ENCODE data around the gene MCF2L.
"Not testable (repeated sequence)": the region's sequence is repeated elsewhere in the genome, so short reads cannot be mapped to it uniquely, and the experiment has no call there.

The MCF2L gene

DNA sequence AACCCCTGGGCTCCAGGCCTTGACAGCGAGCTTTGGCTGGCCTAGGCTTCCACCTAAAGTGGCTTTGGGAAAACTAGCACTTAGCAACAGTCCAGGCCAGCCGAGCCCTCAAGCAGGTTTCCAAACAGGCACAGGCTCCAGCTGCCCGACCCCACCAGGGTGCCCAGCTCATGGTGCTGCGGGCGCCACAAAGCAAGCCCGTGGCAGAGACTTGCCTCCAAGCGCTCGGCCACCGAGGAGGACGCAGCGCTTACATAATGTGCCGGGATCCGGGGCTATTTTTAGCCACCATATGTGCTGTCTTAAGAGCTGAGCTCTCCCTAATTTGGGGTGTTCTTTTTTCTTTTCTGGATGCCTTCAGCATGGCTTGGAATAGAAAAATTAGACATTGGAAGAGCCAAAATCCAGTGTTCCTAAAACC is 80.5 kb downstream of the MCF2L start:
- no peak for DNase-seq (ENCODE audit: low read depth in 2 of 2)

DNA sequence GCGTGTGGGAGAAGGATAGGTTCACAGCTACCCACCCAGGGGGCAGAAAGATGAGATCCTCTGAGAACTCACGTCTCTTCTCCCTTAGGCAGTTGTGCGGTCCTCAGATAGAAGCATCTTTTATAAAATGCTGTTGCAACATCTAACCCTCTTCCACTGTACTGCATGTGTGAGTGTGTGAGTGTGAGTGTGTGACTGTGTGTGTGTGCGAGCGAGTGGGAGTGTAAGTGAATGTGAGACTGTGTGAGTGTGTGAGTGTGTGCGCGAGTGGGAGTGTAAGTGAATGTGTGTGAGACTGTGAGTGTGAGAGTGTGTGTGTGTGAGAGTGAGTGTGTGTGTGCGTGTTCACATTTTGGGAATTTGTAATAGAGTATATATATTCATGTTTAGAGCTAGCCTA is 81.0 kb downstream of the MCF2L start:
- DNase-seq (ENCODE audit: low read depth in 2 of 2): no peak

DNA sequence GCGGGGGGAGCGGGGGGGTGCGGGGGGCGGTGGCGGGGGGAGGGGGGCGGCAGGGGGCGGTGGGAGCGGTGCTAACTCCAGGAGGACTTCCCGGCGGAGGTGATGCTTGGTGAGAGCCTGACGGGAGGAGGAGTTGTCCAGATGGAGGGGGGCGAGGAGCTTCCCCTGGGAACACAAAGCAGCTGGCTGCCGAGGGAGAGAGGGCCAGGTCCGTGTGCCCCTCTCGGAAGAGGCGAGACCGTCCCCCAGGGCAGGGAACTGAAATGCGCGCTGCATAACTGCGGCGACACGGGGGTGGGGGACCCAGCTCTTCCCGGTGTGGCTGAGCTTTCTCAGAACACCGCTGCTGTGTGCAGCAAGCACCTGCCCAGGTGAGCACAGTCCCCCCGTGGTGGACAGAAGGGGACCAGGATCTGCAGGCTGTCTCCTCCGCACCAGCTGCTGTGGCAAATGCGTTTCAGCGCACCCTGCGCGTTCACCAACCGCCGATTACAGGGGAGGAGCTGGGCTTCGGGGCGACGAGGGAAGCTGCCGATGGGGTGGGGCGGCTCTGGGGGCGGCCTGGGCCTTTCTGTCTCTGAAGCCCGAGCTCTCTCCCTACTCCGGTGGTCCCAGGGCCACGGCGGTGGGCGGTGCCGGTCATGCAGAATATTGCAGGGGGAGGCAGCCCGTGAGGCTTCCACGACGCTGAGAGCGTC is 81.9 kb downstream of the MCF2L start:
- no peak for DNase-seq (ENCODE audit: low read depth in 2 of 2)

DNA sequence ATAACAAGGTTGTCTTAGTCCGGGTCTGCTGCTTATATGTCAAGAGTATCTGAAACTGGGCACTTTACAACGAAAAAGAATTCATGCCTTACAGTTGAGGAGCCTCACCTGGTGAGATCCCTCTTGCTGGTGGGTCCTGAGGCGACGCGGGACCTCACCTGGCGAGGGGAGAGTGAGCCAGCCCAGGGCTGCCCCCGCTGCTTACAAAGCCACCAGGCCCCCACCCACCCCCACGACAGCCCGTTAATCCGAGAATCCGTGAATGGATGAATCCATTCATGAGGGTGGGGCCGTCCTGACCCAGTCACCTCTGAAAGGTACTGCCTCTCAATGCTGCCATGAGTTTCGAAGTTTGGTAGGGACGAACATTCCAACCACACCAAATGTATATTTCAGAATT is 82.6 kb downstream of the MCF2L start:
- no peak for DNase-seq (ENCODE audit: low read depth in 2 of 2)

DNA sequence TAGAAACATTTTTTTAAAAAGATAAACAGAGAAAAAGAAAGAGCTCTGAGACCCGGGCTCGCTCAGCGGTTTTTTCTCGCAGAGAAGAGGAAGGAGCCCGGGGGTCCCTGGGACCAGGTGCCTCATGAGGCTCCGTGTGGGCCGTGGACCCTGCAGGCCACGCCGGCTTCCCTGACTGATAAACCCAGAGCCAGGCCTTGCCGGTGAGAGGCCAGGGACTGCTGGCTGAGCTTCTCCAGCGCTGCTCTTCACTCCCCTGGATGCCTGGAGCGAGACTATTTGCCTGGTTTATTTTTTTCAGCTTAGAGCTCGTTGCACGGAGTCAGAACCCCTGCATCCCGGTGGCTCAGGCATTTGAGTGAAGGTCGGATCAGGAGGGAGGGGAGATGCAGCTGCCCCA is 83.2 kb downstream of the MCF2L start:
- DNase-seq (ENCODE audit: low read depth in 2 of 2): no peak

DNA sequence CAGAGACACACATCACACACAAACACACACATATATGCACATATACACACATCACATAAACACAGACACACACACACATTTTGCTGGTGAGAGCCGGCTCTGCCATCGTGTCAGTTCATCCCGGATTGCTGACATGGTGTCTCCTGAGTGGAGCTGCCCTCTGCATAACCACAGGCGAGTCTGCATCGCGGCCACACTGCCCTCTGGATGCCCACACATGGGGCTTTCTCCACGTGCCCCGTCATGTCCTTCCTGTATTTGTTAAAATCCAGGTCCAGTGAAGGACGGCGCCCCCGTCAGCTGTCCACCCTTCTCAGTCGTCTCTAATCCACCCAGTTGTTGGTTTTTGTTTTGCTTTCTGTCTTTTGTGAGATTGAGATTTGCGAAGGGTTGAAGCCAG is 84.0 kb downstream of the MCF2L start:
- DNase-seq (ENCODE audit: low read depth in 2 of 2): no peak

DNA sequence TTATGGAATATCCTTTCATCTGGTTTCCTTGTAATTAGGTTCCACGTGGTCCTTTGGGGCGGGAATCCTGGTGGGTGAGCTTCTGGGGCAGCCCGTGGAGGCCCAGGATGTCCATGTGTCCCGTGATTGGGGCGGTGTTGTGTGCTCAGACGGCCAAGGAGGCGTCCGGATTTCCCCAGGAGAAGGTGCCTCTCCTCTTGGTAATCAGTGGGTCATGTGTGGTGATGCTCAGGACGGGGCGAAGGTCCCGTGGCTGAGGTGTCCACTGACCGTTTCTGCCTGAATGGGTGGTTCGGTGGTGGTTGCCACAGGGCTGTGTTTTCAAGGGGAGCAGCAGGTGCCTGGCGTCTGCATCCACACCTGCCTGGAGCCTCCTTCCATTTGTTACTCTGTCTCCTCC is 84.4 kb downstream of the MCF2L start:
- no peak for DNase-seq (ENCODE audit: low read depth in 2 of 2)

DNA sequence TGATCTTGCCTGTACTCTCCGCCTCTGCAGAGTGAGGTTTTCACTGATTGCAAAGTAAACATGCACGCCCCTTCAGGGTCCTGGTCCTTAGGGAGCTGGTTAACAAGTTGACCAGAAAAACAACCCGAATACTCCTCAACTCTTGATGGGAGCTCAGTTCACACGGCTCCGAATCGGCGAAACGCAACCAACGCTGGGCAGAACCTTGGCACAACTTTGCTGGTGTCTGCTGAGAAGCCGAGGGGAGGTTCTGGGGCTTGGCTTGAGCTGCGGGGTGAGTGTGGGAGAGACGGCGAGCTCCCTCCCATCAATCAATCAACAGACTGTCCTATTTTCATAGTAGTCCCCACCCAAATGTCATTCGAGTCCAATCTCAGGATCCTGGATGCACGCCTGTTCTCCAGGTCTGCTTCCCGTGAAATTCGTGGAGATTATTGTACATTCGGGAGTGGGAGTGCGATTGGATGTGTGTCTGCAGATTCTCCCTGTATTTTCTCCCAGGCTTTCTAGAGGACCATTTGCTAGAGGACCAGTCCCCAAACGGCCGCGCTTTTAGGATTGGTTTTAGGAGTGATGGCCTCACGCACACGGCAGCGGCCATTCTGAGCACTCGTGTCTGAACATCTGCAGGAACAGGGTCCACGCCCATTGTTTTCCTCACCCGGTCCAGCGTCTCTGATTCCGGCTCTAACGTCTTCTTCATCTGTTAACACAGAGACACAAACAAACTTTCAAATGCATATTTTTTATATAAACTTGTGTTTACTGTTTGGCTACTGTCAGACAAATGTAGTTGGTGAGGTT is 85.0 kb downstream of the MCF2L start:
- DNase-seq (ENCODE audit: low read depth in 2 of 2): no peak

DNA sequence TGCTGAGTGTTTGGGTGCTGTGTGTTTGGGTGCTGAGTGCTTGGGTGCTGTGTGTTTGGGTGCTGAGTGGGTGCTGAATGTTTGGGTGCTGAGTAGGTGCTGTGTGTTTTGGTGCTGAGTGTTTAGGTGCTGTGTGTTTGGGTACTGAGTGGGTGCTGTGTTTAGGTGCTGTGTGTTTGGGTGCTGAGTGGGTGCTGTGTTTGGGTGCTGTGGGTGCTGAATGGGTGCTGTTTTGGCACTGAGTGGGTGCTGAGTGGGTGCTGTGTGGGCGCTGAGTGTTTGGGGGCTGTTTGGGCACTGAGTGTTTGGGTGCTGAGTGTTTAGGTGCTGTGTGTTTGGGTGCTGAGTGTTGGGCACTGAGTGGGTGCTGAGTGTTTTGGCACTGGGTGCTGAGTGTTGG is 88.1 kb downstream of the MCF2L start:
- DNase-seq (ENCODE audit: low read depth in 2 of 2): no peak

DNA sequence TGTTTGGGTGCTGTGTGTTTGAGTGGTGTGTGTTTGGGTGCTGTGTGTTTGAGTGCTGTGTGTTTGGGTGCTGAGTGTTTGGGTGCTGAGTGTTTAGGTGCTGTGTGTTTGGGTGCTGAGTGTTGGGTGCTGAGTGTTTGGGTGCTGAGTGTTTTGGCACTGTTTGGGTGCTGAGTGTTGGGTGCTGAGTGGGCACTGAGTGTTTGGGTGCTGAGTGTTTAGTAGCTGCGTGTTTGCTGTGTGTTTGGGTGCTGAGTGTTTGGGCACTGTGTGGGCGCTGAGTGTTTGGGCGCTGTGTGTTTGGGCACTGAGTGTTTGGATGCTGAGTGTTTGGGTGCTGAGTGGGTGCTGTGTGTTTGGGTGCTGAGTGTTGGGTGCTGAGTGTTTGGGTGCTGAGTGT is 88.5 kb downstream of the MCF2L start:
- not testable (repeated sequence) for DNase-seq (ENCODE audit: low read depth in 2 of 2)

DNA sequence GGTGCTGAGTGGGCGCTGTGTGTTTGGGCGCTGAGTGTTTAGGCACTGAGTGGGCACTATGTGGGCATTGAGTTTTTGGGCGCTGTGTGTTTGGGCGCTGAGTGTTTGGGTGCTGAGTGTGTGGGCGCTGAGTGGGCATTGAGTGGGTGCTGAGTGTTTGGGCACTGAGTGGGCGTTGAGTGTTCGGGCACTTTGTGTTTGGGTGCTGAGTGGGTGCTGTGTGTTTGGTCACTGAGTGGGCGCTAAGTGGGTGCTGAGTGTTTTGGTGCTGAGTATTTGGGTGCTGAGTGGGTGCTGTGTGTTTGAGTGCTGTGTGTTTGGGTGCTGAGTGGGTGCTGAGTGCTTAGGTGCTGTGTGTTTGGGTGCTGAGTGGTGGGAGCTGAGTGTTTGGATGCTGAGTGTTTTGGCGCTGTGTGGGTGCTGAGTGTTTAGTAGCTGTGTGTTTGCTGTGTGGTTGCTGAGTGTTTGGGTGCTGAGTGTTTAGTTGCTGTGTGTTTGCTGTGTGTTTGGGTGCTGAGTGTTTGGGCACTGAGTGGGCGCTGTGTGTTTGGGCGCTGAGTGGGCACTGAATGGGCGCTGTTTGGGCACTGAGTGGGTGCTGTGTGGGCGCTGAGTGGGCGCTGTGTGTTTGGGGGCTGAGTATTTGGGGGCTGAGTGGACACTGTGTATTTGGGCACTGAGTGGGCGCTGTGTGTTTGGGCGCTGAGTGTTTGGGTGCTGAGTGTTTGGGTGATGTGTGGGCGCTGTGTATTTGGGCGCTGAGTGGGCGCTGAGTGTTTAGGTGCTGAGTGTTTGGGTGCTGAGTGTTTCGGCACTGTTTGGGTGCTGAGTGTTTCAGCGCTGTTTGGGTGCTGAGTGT is 89.3 kb downstream of the MCF2L start:
- DNase-seq (ENCODE audit: low read depth in 2 of 2): no peak

DNA sequence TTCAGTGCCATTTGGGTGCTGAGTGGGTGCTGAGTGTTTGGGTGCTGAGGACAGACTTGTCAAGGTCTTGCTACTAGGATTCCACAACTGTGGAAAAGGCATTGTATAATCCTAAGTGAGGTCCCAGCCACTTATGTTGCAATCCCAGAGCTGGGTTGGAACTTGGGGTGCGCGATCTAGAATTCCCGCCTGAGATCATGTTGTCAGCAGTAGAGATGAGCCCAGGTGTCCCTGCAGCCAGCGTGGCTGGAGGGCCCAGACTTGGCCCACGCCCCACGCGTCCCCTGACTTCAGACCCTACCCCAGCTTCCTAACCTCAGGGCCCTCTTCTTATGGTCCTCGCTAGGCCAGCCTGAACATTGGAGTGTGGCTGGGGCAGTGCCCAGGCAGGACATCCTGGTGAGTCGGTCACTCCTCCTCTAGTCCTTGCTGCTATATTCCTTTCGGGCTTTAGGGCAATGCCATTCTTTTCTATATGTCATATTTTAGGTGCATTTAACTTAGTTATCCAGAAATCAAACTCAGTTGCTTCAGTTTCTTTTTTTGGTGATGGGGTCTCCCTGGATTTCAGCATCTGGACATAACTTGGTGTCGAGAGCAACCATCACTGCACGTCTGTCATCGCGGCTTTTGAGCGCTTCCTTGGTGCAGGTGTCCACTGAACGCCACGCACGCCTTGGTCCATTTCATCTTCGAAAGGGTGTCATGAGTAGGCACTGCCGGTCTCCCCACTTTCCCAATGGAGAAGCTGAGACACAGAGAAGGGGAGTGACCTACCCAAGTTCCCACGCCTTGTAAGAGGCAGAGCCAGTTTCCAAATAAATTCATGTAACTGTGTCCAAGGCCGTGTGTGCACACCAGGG is 90.2 kb downstream of the MCF2L start:
- DNase-seq (ENCODE audit: low read depth in 2 of 2): no peak

DNA sequence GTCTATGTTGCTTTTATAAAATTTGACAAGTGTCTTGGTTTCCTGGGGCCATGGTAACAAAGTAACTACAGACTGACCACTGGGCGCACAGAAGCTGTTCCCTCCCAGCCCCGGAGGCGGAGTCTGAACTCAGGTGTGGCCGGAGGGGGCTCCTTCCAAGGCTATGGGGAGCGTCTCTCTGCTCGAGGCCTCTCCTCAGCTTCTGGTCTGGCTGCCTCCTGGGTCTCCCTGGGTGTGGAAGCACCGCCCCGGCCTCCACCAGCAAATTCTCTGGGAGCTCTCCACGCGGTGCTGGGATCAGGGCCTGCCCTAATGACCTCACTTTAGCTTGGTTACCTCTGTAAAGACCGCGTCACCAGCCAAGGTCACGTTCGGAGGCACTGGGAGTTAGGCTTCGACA is 90.9 kb downstream of the MCF2L start:
- no peak for DNase-seq (ENCODE audit: low read depth in 2 of 2)

DNA sequence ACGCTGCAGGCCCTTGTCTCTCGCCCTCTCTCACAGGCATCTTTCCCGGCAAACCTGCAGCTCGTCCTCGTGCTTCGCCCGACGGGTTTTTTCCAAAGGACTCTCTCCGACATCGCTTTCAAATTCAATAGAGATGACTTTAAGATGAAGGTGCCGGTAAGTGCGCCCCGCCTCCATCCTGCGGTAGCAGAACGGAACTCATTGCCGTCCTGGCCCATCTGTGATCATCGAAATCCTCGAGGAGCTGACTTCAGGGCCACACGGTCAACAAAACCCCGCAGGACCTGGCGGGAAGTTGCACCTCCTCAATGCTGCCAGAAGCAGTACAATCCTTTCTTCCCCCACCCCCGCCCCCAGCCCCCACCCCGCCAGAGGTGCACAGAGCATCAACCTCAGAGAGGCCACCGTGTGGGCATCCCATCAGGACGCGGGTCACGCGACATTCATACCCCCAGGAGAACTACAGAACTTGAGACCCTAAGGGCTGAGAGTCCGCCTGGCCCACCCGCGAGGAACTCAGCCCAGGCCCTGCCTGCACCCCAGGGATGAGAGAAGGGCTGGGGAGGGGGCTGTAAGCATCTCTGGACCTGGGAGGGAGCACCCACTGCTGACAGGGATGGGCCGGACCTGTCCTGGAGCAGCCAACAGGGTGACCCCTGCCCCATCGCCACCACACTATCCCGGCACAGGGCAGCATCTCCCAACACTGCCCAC is 91.7 kb downstream of the MCF2L start:
- DNase-seq (ENCODE audit: low read depth in 2 of 2): no peak

DNA sequence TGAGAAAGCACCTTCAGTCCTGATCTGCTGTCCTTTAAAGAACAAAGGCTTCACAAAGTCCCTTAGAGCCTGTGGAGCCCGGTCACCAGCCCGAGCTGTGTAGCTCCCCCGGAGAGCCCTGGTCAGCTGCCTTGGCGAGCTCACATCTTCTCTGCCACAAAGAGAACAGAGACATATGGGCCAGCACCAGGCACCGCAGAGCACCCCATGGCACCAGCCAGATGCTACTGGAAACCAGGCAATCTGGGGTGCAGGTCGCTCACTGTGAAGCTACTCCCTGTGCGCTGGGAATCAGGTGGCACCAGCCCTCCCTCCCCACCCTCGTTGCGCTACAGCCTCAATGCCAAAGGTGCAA is 92.2 kb downstream of the MCF2L start:
- no peak for DNase-seq (ENCODE audit: low read depth in 2 of 2)

DNA sequence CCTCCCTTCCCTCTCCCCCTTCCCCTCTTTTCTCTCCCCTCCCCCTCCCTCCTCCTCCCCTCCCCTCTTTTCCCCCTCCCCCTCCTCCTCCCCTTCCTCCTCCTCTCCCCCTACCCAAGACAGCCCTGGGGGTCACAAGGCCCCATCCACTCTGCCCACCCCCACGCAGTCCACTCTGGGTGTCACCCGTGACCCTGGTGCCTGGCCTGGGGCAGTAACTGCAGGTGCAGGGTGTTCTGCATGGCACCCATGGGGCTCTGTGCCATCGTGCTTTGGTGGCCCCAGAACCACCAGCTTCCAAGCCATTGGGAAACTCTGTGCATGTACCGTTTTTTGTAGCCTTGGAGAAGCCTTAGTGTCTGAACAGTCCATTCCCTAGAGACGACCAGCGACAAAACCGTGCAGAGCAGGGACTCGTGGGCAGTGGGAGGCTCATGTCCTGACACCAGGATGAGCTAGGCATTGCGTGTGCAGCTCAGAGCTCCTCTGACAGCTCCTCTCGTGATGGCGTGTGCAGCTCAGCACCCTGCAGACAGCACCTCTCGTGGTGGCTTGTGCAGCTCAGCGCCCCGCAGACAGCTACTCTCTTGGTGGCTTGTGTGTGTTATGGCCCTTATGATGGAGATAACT is 92.9 kb downstream of the MCF2L start:
- DNase-seq (ENCODE audit: low read depth in 2 of 2): no peak

DNA sequence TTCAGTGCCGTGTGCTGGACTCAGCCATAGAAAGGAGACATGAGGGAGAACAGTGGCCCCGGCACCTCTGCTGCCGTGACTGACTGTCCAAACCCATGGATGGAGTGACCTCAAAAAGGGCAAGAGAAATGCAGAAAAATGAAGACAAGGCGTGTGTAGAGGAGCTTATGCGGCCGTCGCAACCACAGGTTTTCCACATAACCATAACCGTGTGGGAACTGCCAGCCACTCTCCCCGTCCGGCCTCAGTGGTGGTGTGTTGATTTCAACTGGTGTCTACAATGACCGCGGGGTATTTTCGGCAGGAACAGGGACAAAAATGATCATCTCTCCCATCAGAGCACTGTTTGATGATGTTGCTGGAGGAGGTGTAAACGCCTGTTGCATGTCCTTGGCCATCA is 93.7 kb downstream of the MCF2L start:
- no peak for DNase-seq (ENCODE audit: low read depth in 2 of 2)

DNA sequence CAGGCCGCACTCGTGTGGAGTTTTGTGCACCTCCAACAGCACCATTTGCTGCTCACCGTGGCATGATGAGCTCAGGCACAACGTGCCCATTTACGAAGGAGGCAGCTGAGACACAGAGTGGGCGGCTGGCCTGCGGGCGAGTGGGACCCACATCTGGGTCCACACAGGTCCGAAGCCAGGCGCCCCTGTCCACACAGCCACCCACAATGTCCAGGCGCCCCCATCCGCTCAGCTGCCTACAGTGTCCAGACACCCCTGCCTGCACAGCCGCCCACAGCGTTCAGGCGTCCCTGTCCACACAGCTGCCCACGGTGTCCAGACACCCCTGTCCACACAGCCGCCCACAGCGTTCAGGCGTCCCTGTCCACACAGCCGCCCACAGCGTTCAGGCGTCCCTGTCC is 94.1 kb downstream of the MCF2L start:
- no peak for DNase-seq (ENCODE audit: low read depth in 2 of 2)

DNA sequence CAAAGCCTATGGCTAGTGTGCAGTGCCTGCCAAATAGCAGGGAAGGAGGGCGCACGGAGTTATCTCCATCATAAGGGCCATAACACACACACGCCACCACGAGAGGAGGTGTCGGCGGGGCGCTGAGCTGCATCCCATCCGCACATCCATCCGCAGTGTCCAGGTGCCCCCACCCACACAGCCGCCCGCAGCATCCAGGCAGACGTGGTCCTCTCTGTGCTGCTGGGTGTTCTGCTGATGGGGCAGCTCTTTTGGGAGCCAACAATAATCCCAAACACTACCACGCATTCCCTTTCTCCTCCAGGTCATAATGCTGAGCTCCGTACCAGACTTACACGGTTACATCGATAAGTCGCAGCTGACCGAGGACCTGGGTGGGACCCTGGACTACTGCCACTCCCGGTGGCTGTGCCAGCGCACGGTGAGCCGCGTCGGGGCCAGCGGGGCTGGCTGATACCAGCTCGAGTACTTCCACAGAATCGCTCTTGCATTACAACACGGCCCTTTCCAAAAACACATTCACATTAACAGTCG is 95.1 kb downstream of the MCF2L start:
- DNase-seq (ENCODE audit: low read depth in 2 of 2): no peak
